IPS DF 6.9 (cell line): ENCODE results near the gene UBTD1.
A peak's percentile ranks its signal among the peaks of the same experiment; 100 is the strongest.
"Not testable (repeated sequence)": the region's sequence is repeated elsewhere in the genome, so short reads cannot be mapped to it uniquely, and the experiment has no call there.

ENCODE experiments used
- DNase-seq: peaks from one replicate; pipeline ENCODE4 v3.0.0-alpha.2; 2013; ENCODE audit warnings: low read depth, low spot score
- H3K27ac ChIP-seq: one replicate; pipeline ENCODE4 v1.5.1; 2013; ENCODE audit warnings: low read length, control low read depth
- H3K27me3 ChIP-seq: 2 replicates; pipeline ENCODE4 v1.6.1; 2013; ENCODE audit warnings: mild to moderate bottlenecking, low read length; ENCODE audit not compliant: control insufficient read depth, insufficient read depth
- H3K36me3 ChIP-seq: 2 replicates; pipeline ENCODE4 v1.6.1; 2013; ENCODE audit warnings: low read length; ENCODE audit not compliant: control insufficient read depth, insufficient read depth
- H3K4me1 ChIP-seq: 2 replicates; pipeline ENCODE4 v1.6.1; 2013; ENCODE audit warnings: low read length; ENCODE audit not compliant: control insufficient read depth, insufficient read depth
- H3K4me3 ChIP-seq: 2 replicates; pipeline ENCODE4 v1.5.1; 2013; ENCODE audit warnings: mild to moderate bottlenecking, low read length
- H3K9me3 ChIP-seq: 2 replicates; pipeline ENCODE4 v1.6.1; 2013; ENCODE audit warnings: low read length, inconsistent platforms; ENCODE audit not compliant: control insufficient read depth, insufficient read depth
- WGBS: extraction: QIAGEN DNeasy Blood & Tissue Kit; methylation state at CpG from one replicate; pipeline ENCODE4 v1.1.7; 2013; ENCODE audit warnings: mixed read lengths, missing lambda C conversion rate; ENCODE audit not compliant: insufficient read length, insufficient coverage; 5-methylcytosine and 5-hydroxymethylcytosine counted together

The UBTD1 gene

GRCh38 chr10:97547962-97548361 is 49.2 kb downstream of the UBTD1 start:
- no peak for DNase-seq
- H3K4me1 ChIP-seq = peaks cover 8% of the 10 kb centered on the region
- H3K36me3 ChIP-seq = no peaks in the 10 kb centered on the region
- no peak overlapping the region for H3K27ac ChIP-seq
- H3K27me3 ChIP-seq = no peaks in the 10 kb centered on the region
- H3K9me3 ChIP-seq = no peaks in the 10 kb centered on the region
- no CpG with 5 or more reads among the region's 4 CpGs for WGBS
- no peak overlapping the region for H3K4me3 ChIP-seq

- no CpG with 5 or more reads among the region's 13 CpGs for WGBS
- Histone ChIP-seq H3K4me3 (no peak overlapping the region), H3K36me3 (no peaks in the 10 kb centered on the region), H3K27ac (no peak overlapping the region), H3K9me3 (no peaks in the 10 kb centered on the region), H3K27me3 (no peaks in the 10 kb centered on the region), H3K4me1 (peaks cover 8% of the 10 kb centered on the region)
- DNase-seq = no peak
These were observed 50.2 kb downstream of the UBTD1 start for GRCh38 chr10:97548828-97549455.

GRCh38 chr10:97549587-97550322 is 51.0 kb downstream of the UBTD1 start:
- Histone ChIP-seq H3K27me3 (no peaks in the 10 kb centered on the region), H3K4me1 (peaks cover 8% of the 10 kb centered on the region), H3K9me3 (no peaks in the 10 kb centered on the region), H3K36me3 (no peaks in the 10 kb centered on the region), H3K4me3 (no peak overlapping the region), H3K27ac (no peak overlapping the region)
- no peak for DNase-seq
- WGBS = no CpG with 5 or more reads among the region's 13 CpGs

GRCh38 chr10:97550336-97551149 is 51.8 kb downstream of the UBTD1 start:
- DNase-seq = no peak
- WGBS = no CpG with 5 or more reads among the region's 10 CpGs

GRCh38 chr10:97551271-97551670 is 52.5 kb downstream of the UBTD1 start:
- no CpG with 5 or more reads among the region's 6 CpGs for WGBS
- no peak overlapping the region for H3K27ac ChIP-seq

More at GRCh38 chr10:97550336-97551149, 51.8 kb downstream of the UBTD1 start:
- no peaks in the 10 kb centered on the region for H3K36me3 ChIP-seq
- H3K9me3 ChIP-seq = no peaks in the 10 kb centered on the region
- no peak overlapping the region for H3K27ac ChIP-seq
- no peak overlapping the region for H3K4me3 ChIP-seq
- no peaks in the 10 kb centered on the region for H3K27me3 ChIP-seq
- peaks cover 8% of the 10 kb centered on the region for H3K4me1 ChIP-seq

GRCh38 chr10:97553575-97554031 is 54.9 kb downstream of the UBTD1 start:
- no peak overlapping the region for H3K27ac ChIP-seq
- peaks cover 8% of the 10 kb centered on the region for H3K4me1 ChIP-seq
- H3K4me3 ChIP-seq = no peak overlapping the region
- DNase-seq = peak; percentile 85
- no peaks in the 10 kb centered on the region for H3K9me3 ChIP-seq
- no CpG with 5 or more reads among the region's 6 CpGs for WGBS
- H3K27me3 ChIP-seq = no peaks in the 10 kb centered on the region
- H3K36me3 ChIP-seq = no peaks in the 10 kb centered on the region

More at GRCh38 chr10:97551271-97551670, 52.5 kb downstream of the UBTD1 start:
- H3K4me3 ChIP-seq = no peak overlapping the region
- no peaks in the 10 kb centered on the region for H3K27me3 ChIP-seq
- DNase-seq = no peak
- H3K9me3 ChIP-seq = no peaks in the 10 kb centered on the region
- peaks cover 8% of the 10 kb centered on the region for H3K4me1 ChIP-seq
- H3K36me3 ChIP-seq = no peaks in the 10 kb centered on the region

GRCh38 chr10:97554336-97554735 is 55.6 kb downstream of the UBTD1 start:
- H3K36me3 ChIP-seq, DNase-seq, H3K4me1 ChIP-seq, H3K9me3 ChIP-seq, H3K27ac ChIP-seq, H3K27me3 ChIP-seq, H3K4me3 ChIP-seq: not testable (repeated sequence)
- WGBS = no CpG with 5 or more reads among the region's 5 CpGs

GRCh38 chr10:97555541-97555940 is 56.8 kb downstream of the UBTD1 start:
- WGBS = no CpG with 5 or more reads among the region's 10 CpGs
- not testable (repeated sequence) for H3K36me3 ChIP-seq, H3K4me1 ChIP-seq, H3K9me3 ChIP-seq, DNase-seq, H3K27ac ChIP-seq, H3K27me3 ChIP-seq, H3K4me3 ChIP-seq

GRCh38 chr10:97560731-97561381 is 62.1 kb downstream of the UBTD1 start:
- H3K4me1 ChIP-seq, H3K4me3 ChIP-seq, H3K9me3 ChIP-seq, H3K27me3 ChIP-seq, DNase-seq, H3K27ac ChIP-seq, H3K36me3 ChIP-seq: not testable (repeated sequence)
- whole genome bisulfite sequencing = no CpG with 5 or more reads among the region's 17 CpGs
